CD14-positive monocyte (primary cell): ENCODE data around the gene CHKB. TPM values are rescaled to one million over a fixed set of nuclear protein-coding genes. Genes with fewer than 3 reads are reported as not detected.

Source experiments
- DNase-seq, 3 donors: peaks; one replicate each; pipeline ENCODE4 v3.0.0-alpha.2; 2011 to 2022
- H2AFZ ChIP-seq: 2 replicates; pipeline ENCODE4 v1.6.0; 2012; ENCODE audit warnings: mild to moderate bottlenecking, low read depth, low read length, inconsistent platforms; ENCODE audit not compliant: insufficient read depth, poor library complexity, severe bottlenecking
- H3K27ac ChIP-seq, 2 donors: 1 replicate in 1 of 2; 2 replicates in 1 of 2; pipeline ENCODE4 v1.5.1; 2012 to 2013; ENCODE audit warnings: low read length in 2 of 2, control low read depth in 1 of 2, inconsistent platforms in 1 of 2, low read depth in 1 of 2, mild to moderate bottlenecking in 1 of 2
- H3K27me3 ChIP-seq, 2 donors: one replicate each; pipeline versions ENCODE4 v1.6.0 to v1.6.1; 2011 to 2013; ENCODE audit warnings: low read length in 2 of 2; ENCODE audit not compliant: control insufficient read depth in 2 of 2, insufficient read depth in 2 of 2
- H3K36me3 ChIP-seq, 2 donors: replicated peaks in 1 of 2; 1 replicate in 1 of 2; 2 replicates in 1 of 2; pipeline versions ENCODE4 v1.5.1 to v1.6.1; 2012 to 2013; ENCODE audit warnings: low read length in 2 of 2, control low read depth in 1 of 2, inconsistent platforms in 1 of 2, mild to moderate bottlenecking in 1 of 2; ENCODE audit not compliant: insufficient read depth in 2 of 2, control insufficient read depth in 1 of 2
- H3K4me1 ChIP-seq, 2 donors: 1 replicate in 1 of 2; 2 replicates in 1 of 2; pipeline versions ENCODE4 v1.5.1 to v1.6.1; 2012 to 2013; ENCODE audit warnings: low read length in 2 of 2, control low read depth in 1 of 2, inconsistent platforms in 1 of 2, mild to moderate bottlenecking in 1 of 2, moderate library complexity in 1 of 2; ENCODE audit not compliant: insufficient read depth in 2 of 2, control insufficient read depth in 1 of 2
- H3K4me2 ChIP-seq: replicated peaks from 2 replicates; pipeline ENCODE3; 2012; ENCODE audit warnings: low read length, moderate library complexity, mild to moderate bottlenecking; ENCODE audit not compliant: poor library complexity, severe bottlenecking; ENCODE audit errors: extremely low read depth
- H3K4me3 ChIP-seq, 3 experiments: fragments of 200-600 bp in 1 of 3; sonication (generic) in 1 of 3; replicated peaks in 1 of 3; 1 replicate in 2 of 3; 2 replicates in 1 of 3; pipeline ENCODE4 v1.5.1; 2011 to 2013; ENCODE audit warnings: low read length in 3 of 3, mild to moderate bottlenecking in 3 of 3, control low read depth in 2 of 3, low read depth in 2 of 3, inconsistent platforms in 1 of 3, moderate library complexity in 1 of 3
- H3K79me2 ChIP-seq: 2 replicates; pipeline ENCODE4 v1.6.0; 2012; ENCODE audit warnings: mild to moderate bottlenecking, control low read depth, inconsistent platforms, low read length, moderate library complexity; ENCODE audit not compliant: insufficient read depth
- H3K9ac ChIP-seq: 2 replicates; pipeline ENCODE4 v1.6.0; 2017; ENCODE audit warnings: low read length, mild to moderate bottlenecking; ENCODE audit not compliant: insufficient read depth, poor library complexity, severe bottlenecking
- H3K9me3 ChIP-seq, 2 donors: replicated peaks in 1 of 2; 1 replicate in 1 of 2; 2 replicates in 1 of 2; pipeline versions ENCODE4 v1.5.1 to v1.6.1; 2012 to 2013; ENCODE audit warnings: low read length in 2 of 2, control low read depth in 1 of 2; ENCODE audit not compliant: control insufficient read depth in 1 of 2, insufficient read depth in 1 of 2
- H4K20me1 ChIP-seq: 2 replicates; pipeline ENCODE4 v1.6.0; 2012; ENCODE audit warnings: mild to moderate bottlenecking, low read length, control low read depth, moderate library complexity; ENCODE audit not compliant: insufficient read depth
- H3K27ac Mint-ChIP-seq, 7 donors: one replicate each; pipeline ENCODE4 v1.8.0; 2020; ENCODE audit warnings: mild to moderate bottlenecking in 7 of 7, mixed read lengths in 7 of 7, moderate library complexity in 6 of 7, inconsistent platforms in 2 of 7
- H3K27me3 Mint-ChIP-seq, 3 donors: one replicate each; pipeline ENCODE4 v1.8.0; 2021 to 2022; ENCODE audit warnings: low read depth in 3 of 3, mild to moderate bottlenecking in 3 of 3, mixed read lengths in 3 of 3, moderate library complexity in 3 of 3, inconsistent platforms in 1 of 3
- H3K36me3 Mint-ChIP-seq, 2 donors: one replicate each; pipeline ENCODE4 v1.8.0; 2020; ENCODE audit warnings: mixed read lengths in 2 of 2, inconsistent platforms in 1 of 2, mild to moderate bottlenecking in 1 of 2
- H3K4me1 Mint-ChIP-seq: one replicate; pipeline ENCODE4 v1.8.0; 2020; ENCODE audit warnings: mild to moderate bottlenecking, mixed read lengths
- H3K4me3 Mint-ChIP-seq, 2 donors: one replicate each; pipeline ENCODE4 v1.8.0; 2020; ENCODE audit warnings: mild to moderate bottlenecking in 2 of 2, mixed read lengths in 2 of 2, moderate library complexity in 1 of 2
- H3K9me3 Mint-ChIP-seq, 7 donors: one replicate each; pipeline ENCODE4 v1.8.0; 2020 to 2022; ENCODE audit warnings: mixed read lengths in 7 of 7, mild to moderate bottlenecking in 6 of 7, moderate library complexity in 6 of 7, inconsistent platforms in 2 of 7
- CTCF ChIP-seq: fragments of 200-600 bp; IDR thresholded peaks from one replicate; pipeline ENCODE4 v1.8.0; 2022; ENCODE audit warnings: antibody characterized with exemption, mild to moderate bottlenecking
- WGBS: methylation state at CpG from one replicate; pipeline ENCODE4 v1.1.5; 2013; ENCODE audit warnings: missing lambda C conversion rate; ENCODE audit not compliant: insufficient coverage; 5-methylcytosine and 5-hydroxymethylcytosine counted together
- intact Hi-C, 2 donors: fragments of 100-400 bp; cut with micrococcal nuclease; formaldehyde crosslinking; loops; one replicate each; pipeline versions ENCODE4 v1.15.0 to v1.15.1; 2023
- polyA plus RNA-seq, 3 donors: library from polyadenylated mRNA; depleted of rRNA in 1 of 3; unstranded in 2 of 3; stranded (reverse) in 1 of 3; fragments of 300-500 nt in 2 of 3; fragments of >200 nt in 1 of 3; fragmentation: Illumina TruSeq in 2 of 3; gene quantifications; 1 replicate in 2 of 3; 2 replicates in 1 of 3; pipeline ENCODE4 v1.2.3, GENCODE V29; 2012 to 2021

The CHKB gene
- polyA plus RNA-seq, 3 donors, result 29.1 to 286 (median 31.3) TPM

GRCh38 chr22:50540381-50540780 lies 42.3 kb downstream of the CHKB start:
- H3K4me3 Mint-ChIP-seq, result peak overlapping the region; percentile 69 to 82

GRCh38 chr22:50537765-50538164 lies 44.9 kb downstream of the CHKB start:
- H3K4me1 Mint-ChIP-seq, result peaks cover 84% of the 10 kb centered on the region
- peak overlapping the region; percentile 99 to 100 (median 100) for H3K27ac Mint-ChIP-seq

More at GRCh38 chr22:50540381-50540780, 42.3 kb downstream of the CHKB start:
- Histone ChIP-seq H3K4me3 (peak overlapping the region in 2 of 3 experiments; percentile 28 to 47), H3K4me1 (peaks cover 96 to 99% of the 10 kb centered on the region in 2 donors), H4K20me1 (no peaks in the 10 kb centered on the region), H2AFZ (no peak overlapping the region), H3K9me3 (no peaks in the 10 kb centered on the region), H3K36me3 (no peaks in the 10 kb centered on the region), H3K9ac (peak overlapping the region; percentile 92), H3K27me3 (no peaks in the 10 kb centered on the region), H3K79me2 (peaks cover 27% of the 10 kb centered on the region), H3K27ac (peak overlapping the region; percentile 99 to 100), H3K4me2 (peak overlapping the region; percentile 52)
- intact Hi-C loops, result no loop called here
- no peak for TF ChIP-seq CTCF
- Mint-ChIP-seq H3K36me3 (peaks cover 6 to 9% of the 10 kb centered on the region in 2 donors), H3K27ac (peak overlapping the region; percentile 97 to 100 (median 99)), H3K27me3 (peaks cover 0 to 1% (median 0%) of the 10 kb centered on the region in 3 donors), H3K9me3 (no peaks in the 10 kb centered on the region), H3K4me1 (peaks cover 76% of the 10 kb centered on the region)
- peak in 1 of 3 donors; percentile 10 for DNase-seq
- WGBS, result no CpG with 5 or more reads among the region's 10 CpGs

More at GRCh38 chr22:50537765-50538164, 44.9 kb downstream of the CHKB start:
- Mint-ChIP-seq H3K36me3 (peaks cover 8 to 9% of the 10 kb centered on the region in 2 donors), H3K27me3 (peaks cover 0 to 1% (median 0%) of the 10 kb centered on the region in 3 donors), H3K4me3 (peak overlapping the region; percentile 61 to 67), H3K9me3 (no peaks in the 10 kb centered on the region)
- no peak overlapping the region for H2AFZ ChIP-seq
- H3K36me3 ChIP-seq, result no peaks in the 10 kb centered on the region
- H4K20me1 ChIP-seq, result no peaks in the 10 kb centered on the region
- peaks cover 30% of the 10 kb centered on the region for H3K79me2 ChIP-seq
- peaks cover 96 to 99% of the 10 kb centered on the region in 2 donors for H3K4me1 ChIP-seq
- no peak for TF ChIP-seq CTCF
- no peaks in the 10 kb centered on the region for H3K9me3 ChIP-seq
- peak overlapping the region in 1 of 3 experiments; percentile 29 for H3K4me3 ChIP-seq
- H3K27me3 ChIP-seq, result no peaks in the 10 kb centered on the region
- H3K4me2 ChIP-seq, result peak overlapping the region; percentile 32
- intact Hi-C loops, result loop anchor here in 1 of 2 donors (10.0 kb wide), 1 partner anchor 603 kb away; no protein-coding TSS in a partner anchor
- H3K27ac ChIP-seq, result peak overlapping the region; percentile 99 to 100
- H3K9ac ChIP-seq, result peak overlapping the region; percentile 92
- WGBS, result 76% methylated on average over 8 of the region's 13 CpGs
- DNase-seq, result no peak
